ENCODE data around the gene TIMM21. TPM values are rescaled to one million over a fixed set of nuclear protein-coding genes. Genes with fewer than 3 reads are reported as not detected.

The TIMM21 gene
- total RNA-seq, 1 experiment from 2014 or later = 46.0 TPM

DNA sequence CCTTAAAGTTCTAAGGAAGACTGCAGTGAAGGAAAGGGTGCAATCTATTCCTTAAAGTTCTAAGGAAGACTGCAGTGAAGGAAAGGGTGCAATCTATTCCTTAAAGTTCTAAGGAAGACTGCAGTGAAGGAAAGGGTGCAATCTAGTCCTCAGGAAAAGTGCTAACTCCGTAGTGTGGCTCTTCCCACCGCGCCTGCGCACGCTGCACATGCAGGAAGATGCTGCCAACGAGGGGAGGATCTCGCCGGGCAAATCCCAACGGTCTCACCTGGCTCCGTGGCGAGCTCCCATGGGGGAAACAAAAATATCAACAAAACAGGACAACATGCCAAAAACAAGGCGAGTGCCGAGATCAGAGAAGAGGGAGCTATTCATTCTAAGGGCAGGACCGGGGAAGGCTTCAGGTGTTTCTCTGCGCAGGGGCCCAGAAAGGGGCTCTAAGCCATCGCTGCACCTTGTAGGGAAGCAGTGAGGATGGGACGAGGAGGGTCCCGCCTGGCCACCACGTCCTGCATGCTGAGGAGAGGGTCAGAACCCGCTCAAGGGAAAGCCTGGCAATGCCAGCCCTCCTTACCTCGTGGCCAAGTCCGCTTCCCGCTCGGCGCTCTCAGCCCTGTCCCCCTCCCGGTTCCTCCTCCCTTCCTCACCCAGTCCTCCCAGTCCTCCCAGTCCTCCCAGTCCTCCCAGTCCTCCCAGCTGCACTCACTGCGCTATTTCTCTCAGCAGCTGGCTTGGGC is 24.5 kb downstream of the TIMM21 start:
- no peaks in the 10 kb centered on the region; a peak in 1 of 7 replicates for H3K36me3 Mint-ChIP-seq (ENCODE audit: insufficient read depth in 1 of 3, low read depth in 3 of 3)

More for the DNA sequence above, 24.5 kb downstream of the TIMM21 start:
- Mint-ChIP-seq H3K9me3 (no peaks in the 10 kb centered on the region), H3K27me3 (ENCODE audit: low read depth) (peaks cover 16% of the 10 kb centered on the region), H3K27ac (no peak overlapping the region; a peak in 1 of 7 replicates), H3K4me3 (no peak overlapping the region; a peak in 1 of 5 replicates), H3K4me1 (no peaks in the 10 kb centered on the region)
- Histone ChIP-seq H3K79me2 (ENCODE audit: insufficient read depth, low read length) (no peaks in the 10 kb centered on the region), H2AK5ac (ENCODE audit: insufficient read length, low read length) (no peak overlapping the region), H3T11ph (ENCODE audit: low read length) (no peak overlapping the region), H3K56ac (ENCODE audit: insufficient read length, low read depth, low read length) (no peak overlapping the region), H4K8ac (replicated peaks; ENCODE audit: insufficient read length, low read depth, low read length) (no peak overlapping the region), H3K18ac (ENCODE audit: insufficient read length, low read depth, low read length) (no peak overlapping the region), H3K9me3 (ENCODE audit: control insufficient read depth, low read depth, low read length) (no peaks in the 10 kb centered on the region), H2AFZ (ENCODE audit: low read length) (no peak overlapping the region), H3K4me2 (ENCODE audit: insufficient read depth, insufficient read length, low read length) (no peak overlapping the region), H4K5ac (ENCODE audit: insufficient read length, low read depth, low read length) (no peak overlapping the region), H2BK5ac (ENCODE audit: insufficient read length, low read length) (no peak overlapping the region), H2BK12ac (ENCODE audit: insufficient read length, low read depth, low read length) (no peak overlapping the region), H4K91ac (ENCODE audit: insufficient read length, low read depth, low read length) (no peak overlapping the region), H3K14ac (ENCODE audit: insufficient read depth, low read length) (no peak overlapping the region), H3K27me3 (ENCODE audit: insufficient read depth, low read length) (no peaks in the 10 kb centered on the region), H3K9ac (ENCODE audit: extremely low read depth, insufficient read length, low read length) (no peak overlapping the region), H3K79me1 (ENCODE audit: insufficient read depth, low read depth, low read length, poor library complexity, severe bottlenecking) (no peaks in the 10 kb centered on the region), H4K20me1 (ENCODE audit: control insufficient read depth, insufficient read depth, insufficient read length) (no peaks in the 10 kb centered on the region), H2BK20ac (ENCODE audit: low read depth, low read length, poor library complexity, severe bottlenecking) (no peak overlapping the region), H2BK15ac (ENCODE audit: low read depth, low read length) (no peak overlapping the region), H3K4me1 (ENCODE audit: insufficient read depth, low read length) (no peaks in the 10 kb centered on the region), H3K4ac (ENCODE audit: low read depth, low read length) (no peak overlapping the region), H3K27ac (ENCODE audit: insufficient read length, low read depth, low read length) (no peak overlapping the region), H3K23ac (ENCODE audit: insufficient read length, low read depth, low read length) (no peak overlapping the region), H3K23me2 (ENCODE audit: insufficient read length, low read depth, low read length, poor library complexity, severe bottlenecking) (no peaks in the 10 kb centered on the region), H2BK120ac (ENCODE audit: low read depth, low read length, poor library complexity, severe bottlenecking) (no peak overlapping the region)
- WGBS (ENCODE audit: extremely low coverage, insufficient read length, low lambda C conversion rate) = no CpG with 5 or more reads among the region's 27 CpGs
- no peak for DNase-seq
- TF ChIP-seq, protein P1, sequence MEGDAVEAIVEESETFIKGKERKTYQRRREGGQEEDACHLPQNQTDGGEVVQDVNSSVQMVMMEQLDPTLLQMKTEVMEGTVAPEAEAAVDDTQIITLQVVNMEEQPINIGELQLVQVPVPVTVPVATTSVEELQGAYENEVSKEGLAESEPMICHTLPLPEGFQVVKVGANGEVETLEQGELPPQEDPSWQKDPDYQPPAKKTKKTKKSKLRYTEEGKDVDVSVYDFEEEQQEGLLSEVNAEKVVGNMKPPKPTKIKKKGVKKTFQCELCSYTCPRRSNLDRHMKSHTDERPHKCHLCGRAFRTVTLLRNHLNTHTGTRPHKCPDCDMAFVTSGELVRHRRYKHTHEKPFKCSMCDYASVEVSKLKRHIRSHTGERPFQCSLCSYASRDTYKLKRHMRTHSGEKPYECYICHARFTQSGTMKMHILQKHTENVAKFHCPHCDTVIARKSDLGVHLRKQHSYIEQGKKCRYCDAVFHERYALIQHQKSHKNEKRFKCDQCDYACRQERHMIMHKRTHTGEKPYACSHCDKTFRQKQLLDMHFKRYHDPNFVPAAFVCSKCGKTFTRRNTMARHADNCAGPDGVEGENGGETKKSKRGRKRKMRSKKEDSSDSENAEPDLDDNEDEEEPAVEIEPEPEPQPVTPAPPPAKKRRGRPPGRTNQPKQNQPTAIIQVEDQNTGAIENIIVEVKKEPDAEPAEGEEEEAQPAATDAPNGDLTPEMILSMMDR (conservative IDR thresholded peaks at IDR 0.05) = no peak
